ENCODE results near the gene NFE2.

NFE2 gene
- 0 to 0.97 (median 0.35) reads per million in 3 donors for total RNA-seq

GRCh38 chr12:54300732-54301427 lies at the start of gene NFE2:
NFE2 (minus strand) TSS chr12:54301015; CDS start chr12:54295248, 5,767 bp downstream.
- no peaks in the 10 kb centered on the region for H3K36me3 ChIP-seq (ENCODE audit: control insufficient read depth, insufficient read depth, low read length)
- H3K27ac ChIP-seq (ENCODE audit: insufficient read depth, low read length, poor library complexity, severe bottlenecking): no peak within 1 kb of the TSS
- no peak within 1 kb of the TSS for H3K4me3 ChIP-seq (ENCODE audit: insufficient read depth, low read depth, low read length, poor library complexity, severe bottlenecking)
- H3K9me3 ChIP-seq (ENCODE audit: control insufficient read depth, low read length): no peaks in the 10 kb centered on the region
- no peak for DNase-seq
- H3K27me3 ChIP-seq (replicated peaks; ENCODE audit: control insufficient read depth, insufficient read depth, low read length, poor library complexity, severe bottlenecking): peaks cover 17% of the 10 kb centered on the region
- H3K4me1 ChIP-seq (ENCODE audit: control insufficient read depth, insufficient read depth, low read length, poor library complexity, severe bottlenecking): peaks cover 4% of the 10 kb centered on the region

DNA sequence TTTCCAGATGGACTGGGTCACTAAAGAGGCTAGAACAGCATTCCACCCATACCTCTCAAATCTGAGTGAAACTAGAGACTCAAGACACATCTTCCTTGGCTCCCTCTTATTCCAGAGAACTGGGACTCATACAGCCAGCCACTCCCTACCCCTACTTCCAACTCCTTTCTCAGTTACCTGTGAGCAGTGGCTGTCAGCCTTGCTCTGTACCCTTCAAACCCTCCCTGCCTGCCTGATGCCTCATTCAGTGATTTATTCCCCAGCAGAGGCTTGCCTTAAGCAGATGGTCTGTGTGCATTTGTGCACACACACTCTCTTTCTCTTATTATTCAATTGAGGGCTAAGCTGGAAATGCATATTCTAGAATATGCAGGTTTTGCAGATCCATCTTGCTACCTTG lies 48.9 kb upstream of the NFE2 start:
- H3K9me3 ChIP-seq (ENCODE audit: control insufficient read depth, low read length): no peaks in the 10 kb centered on the region
- no peak overlapping the region for H3K27ac ChIP-seq (ENCODE audit: insufficient read depth, low read length, poor library complexity, severe bottlenecking)
- no peak overlapping the region for H3K4me3 ChIP-seq (ENCODE audit: insufficient read depth, low read depth, low read length, poor library complexity, severe bottlenecking)
- H3K4me1 ChIP-seq (ENCODE audit: control insufficient read depth, insufficient read depth, low read length, poor library complexity, severe bottlenecking): peaks cover 3% of the 10 kb centered on the region
- peaks cover 54% of the 10 kb centered on the region for H3K36me3 ChIP-seq (ENCODE audit: control insufficient read depth, insufficient read depth, low read length)
- no peak for DNase-seq
- no peaks in the 10 kb centered on the region for H3K27me3 ChIP-seq (replicated peaks; ENCODE audit: control insufficient read depth, insufficient read depth, low read length, poor library complexity, severe bottlenecking)

DNA sequence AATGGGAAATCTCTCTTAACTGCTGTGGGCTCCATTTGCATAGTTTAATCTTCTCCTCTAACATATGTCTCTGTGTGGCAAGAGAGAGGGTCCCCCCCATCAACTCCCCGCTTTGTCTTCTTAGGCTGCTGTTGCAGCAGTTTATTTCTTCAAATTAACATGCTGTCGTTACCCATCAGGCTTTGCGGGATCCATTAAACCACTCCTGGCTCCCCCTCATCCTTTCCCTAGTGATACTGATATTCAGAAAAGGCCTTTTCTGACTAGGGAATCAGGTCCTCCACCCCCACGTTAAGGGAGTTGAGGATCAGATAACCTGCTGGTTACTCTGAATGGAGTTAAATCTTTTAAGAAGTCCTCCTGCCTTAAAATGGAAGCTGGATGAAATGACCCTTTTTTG lies 48.2 kb upstream of the NFE2 start:
- no peak for DNase-seq
- Histone ChIP-seq H3K27ac (ENCODE audit: insufficient read depth, low read length, poor library complexity, severe bottlenecking) (no peak overlapping the region), H3K4me1 (ENCODE audit: control insufficient read depth, insufficient read depth, low read length, poor library complexity, severe bottlenecking) (peaks cover 3% of the 10 kb centered on the region), H3K36me3 (ENCODE audit: control insufficient read depth, insufficient read depth, low read length) (peaks cover 56% of the 10 kb centered on the region), H3K4me3 (ENCODE audit: insufficient read depth, low read depth, low read length, poor library complexity, severe bottlenecking) (no peak overlapping the region), H3K27me3 (replicated peaks; ENCODE audit: control insufficient read depth, insufficient read depth, low read length, poor library complexity, severe bottlenecking) (no peaks in the 10 kb centered on the region), H3K9me3 (ENCODE audit: control insufficient read depth, low read length) (no peaks in the 10 kb centered on the region)

DNA sequence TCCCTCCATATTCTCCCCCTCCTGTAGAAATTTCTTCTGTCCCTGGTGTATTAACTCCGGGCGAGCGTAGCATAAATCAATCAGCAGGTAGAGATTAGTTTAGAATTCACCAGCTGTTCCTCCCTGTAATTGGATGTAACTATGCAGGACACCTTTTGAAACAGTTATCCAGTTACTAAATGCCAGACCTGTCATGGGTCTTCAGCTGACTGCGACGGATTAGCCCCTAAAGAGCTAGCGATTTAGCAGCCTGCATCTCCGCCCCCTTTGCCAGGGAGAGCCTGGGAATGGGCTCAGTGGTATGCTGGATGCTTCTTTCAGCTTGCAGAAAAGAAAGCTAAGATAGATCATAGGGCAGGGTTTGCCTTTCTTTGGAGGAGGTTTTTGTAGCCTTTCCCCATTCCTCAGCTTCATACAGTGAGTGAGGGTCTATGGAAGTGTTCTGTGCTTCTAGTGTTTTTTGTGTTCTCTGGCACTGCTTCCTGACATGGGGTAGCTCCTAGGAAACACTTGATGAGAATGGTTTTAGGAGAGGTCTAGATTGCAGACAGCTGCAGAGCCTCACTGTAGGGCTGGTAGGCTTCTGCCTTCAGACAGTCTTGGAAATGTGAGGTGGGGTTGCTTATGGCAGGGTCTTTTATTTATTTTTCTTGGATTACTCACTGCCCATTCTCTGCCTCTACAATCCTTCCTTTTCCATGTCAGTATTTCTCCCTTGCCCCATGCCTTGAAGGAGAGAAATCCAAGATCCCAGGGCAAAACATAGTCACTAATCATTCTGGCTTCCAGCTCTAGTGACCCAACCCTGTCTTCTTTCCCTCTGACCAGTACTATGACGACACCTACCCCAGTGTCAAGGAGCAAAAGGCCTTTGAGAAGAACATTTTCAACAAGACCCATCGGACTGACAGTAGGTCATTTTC lies 40.8 kb upstream of the NFE2 start:
- Histone ChIP-seq H3K27me3 (replicated peaks; ENCODE audit: control insufficient read depth, insufficient read depth, low read length, poor library complexity, severe bottlenecking) (no peaks in the 10 kb centered on the region), H3K9me3 (ENCODE audit: control insufficient read depth, low read length) (no peaks in the 10 kb centered on the region), H3K4me1 (ENCODE audit: control insufficient read depth, insufficient read depth, low read length, poor library complexity, severe bottlenecking) (no peaks in the 10 kb centered on the region), H3K36me3 (ENCODE audit: control insufficient read depth, insufficient read depth, low read length) (peaks cover 55% of the 10 kb centered on the region), H3K27ac (ENCODE audit: insufficient read depth, low read length, poor library complexity, severe bottlenecking) (no peak overlapping the region), H3K4me3 (ENCODE audit: insufficient read depth, low read depth, low read length, poor library complexity, severe bottlenecking) (no peak overlapping the region)
- DNase-seq: no peak

DNA sequence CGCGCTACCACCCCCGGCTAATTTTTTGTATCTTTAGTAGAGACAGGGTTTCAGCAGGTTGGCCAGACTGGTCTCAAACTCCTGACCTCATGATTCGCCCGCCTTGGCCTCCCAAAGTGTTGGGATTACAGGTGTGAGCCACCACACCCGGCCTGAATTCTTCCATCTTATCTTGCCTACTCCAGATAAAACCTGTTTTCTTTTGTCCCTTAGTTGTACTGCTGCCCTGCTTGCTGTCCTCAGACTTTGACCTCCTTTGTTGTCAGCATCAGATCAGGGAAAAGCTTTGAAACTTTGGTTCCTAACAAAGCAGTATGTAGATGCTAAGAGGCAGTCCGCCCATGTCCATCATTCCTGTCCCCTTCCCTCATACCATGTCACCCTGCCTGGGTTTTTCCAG lies 40.0 kb upstream of the NFE2 start:
- H3K9me3 ChIP-seq (ENCODE audit: control insufficient read depth, low read length): no peaks in the 10 kb centered on the region
- H3K27ac ChIP-seq (ENCODE audit: insufficient read depth, low read length, poor library complexity, severe bottlenecking): no peak overlapping the region
- peaks cover 51% of the 10 kb centered on the region for H3K36me3 ChIP-seq (ENCODE audit: control insufficient read depth, insufficient read depth, low read length)
- no peak for DNase-seq
- H3K4me3 ChIP-seq (ENCODE audit: insufficient read depth, low read depth, low read length, poor library complexity, severe bottlenecking): no peak overlapping the region
- no peaks in the 10 kb centered on the region for H3K27me3 ChIP-seq (replicated peaks; ENCODE audit: control insufficient read depth, insufficient read depth, low read length, poor library complexity, severe bottlenecking)
- no peaks in the 10 kb centered on the region for H3K4me1 ChIP-seq (ENCODE audit: control insufficient read depth, insufficient read depth, low read length, poor library complexity, severe bottlenecking)

DNA sequence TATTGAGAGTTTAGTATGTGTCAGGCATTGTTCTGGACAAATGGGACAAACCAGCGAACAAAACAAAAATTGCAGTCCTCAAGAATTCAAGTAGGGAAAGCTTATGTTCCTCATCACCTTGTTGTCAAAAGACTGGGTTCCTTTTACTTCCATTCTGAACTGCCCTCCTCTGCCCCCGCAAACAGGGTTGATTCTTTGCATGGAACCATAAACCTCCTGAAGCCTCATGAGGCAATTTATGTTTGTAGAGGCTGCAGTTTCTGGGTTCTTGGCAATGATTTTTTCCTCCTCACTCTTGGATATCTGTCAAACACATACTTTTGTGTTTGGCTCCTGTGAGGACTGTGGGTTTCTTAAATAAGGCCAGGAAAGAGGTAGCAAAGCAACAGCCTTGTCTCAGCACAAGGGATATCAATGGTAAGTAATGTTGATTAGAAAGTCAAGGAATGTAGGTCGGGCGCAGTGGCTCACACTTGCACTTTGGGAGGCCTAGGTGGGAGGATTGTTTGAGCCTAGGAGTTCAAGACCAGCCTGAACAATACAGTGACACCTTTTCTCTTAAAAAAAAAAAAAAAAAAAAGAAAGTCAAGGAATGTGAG lies 38.0 kb upstream of the NFE2 start:
- Histone ChIP-seq H3K27me3 (replicated peaks; ENCODE audit: control insufficient read depth, insufficient read depth, low read length, poor library complexity, severe bottlenecking) (no peaks in the 10 kb centered on the region), H3K27ac (ENCODE audit: insufficient read depth, low read length, poor library complexity, severe bottlenecking) (no peak overlapping the region), H3K4me1 (ENCODE audit: control insufficient read depth, insufficient read depth, low read length, poor library complexity, severe bottlenecking) (peaks cover 2% of the 10 kb centered on the region), H3K36me3 (ENCODE audit: control insufficient read depth, insufficient read depth, low read length) (peaks cover 35% of the 10 kb centered on the region), H3K4me3 (ENCODE audit: insufficient read depth, low read depth, low read length, poor library complexity, severe bottlenecking) (no peak overlapping the region), H3K9me3 (ENCODE audit: control insufficient read depth, low read length) (no peaks in the 10 kb centered on the region)
- no peak for DNase-seq

DNA sequence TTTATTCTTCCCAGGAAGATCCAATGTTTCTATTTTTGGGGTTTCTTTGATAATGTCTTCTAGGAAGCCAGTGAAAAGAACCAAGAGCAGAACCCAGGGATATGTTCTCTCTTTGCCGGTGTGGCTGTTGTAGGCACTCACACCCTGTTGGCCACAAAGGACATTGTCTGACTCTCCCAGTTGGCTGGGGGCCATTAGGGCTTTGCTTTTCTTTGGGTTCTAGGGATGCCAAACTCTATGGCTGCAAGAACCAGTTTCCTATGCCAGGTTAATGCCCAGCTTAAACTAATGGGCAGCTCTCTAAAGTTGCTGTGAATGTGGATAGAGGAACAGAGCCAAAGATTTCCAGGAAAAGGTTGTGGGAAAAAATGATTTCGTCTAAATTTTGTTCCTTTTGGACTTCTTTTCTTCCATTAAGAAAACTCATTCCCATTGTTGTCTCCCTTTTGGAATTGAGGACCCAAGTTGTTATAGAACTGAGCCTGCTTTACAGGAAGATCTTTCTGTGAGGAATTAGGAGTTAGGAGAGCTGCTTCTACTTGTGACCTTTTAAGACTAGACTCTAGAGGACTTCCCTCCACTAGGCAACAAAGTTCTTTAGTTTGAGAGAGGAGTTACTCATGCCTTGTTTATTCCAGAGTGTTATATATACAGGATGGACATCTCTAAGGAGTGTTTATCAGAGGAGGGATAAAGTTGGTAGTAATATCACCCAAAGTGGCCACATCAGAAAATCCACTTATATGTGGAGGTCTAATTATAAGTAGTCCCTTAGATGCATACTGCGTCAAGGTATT lies 37.2 kb upstream of the NFE2 start:
- Histone ChIP-seq H3K36me3 (ENCODE audit: control insufficient read depth, insufficient read depth, low read length) (peaks cover 28% of the 10 kb centered on the region), H3K4me3 (ENCODE audit: insufficient read depth, low read depth, low read length, poor library complexity, severe bottlenecking) (no peak overlapping the region), H3K27me3 (replicated peaks; ENCODE audit: control insufficient read depth, insufficient read depth, low read length, poor library complexity, severe bottlenecking) (no peaks in the 10 kb centered on the region), H3K9me3 (ENCODE audit: control insufficient read depth, low read length) (no peaks in the 10 kb centered on the region), H3K27ac (ENCODE audit: insufficient read depth, low read length, poor library complexity, severe bottlenecking) (no peak overlapping the region), H3K4me1 (ENCODE audit: control insufficient read depth, insufficient read depth, low read length, poor library complexity, severe bottlenecking) (peaks cover 8% of the 10 kb centered on the region)
- DNase-seq: no peak

DNA sequence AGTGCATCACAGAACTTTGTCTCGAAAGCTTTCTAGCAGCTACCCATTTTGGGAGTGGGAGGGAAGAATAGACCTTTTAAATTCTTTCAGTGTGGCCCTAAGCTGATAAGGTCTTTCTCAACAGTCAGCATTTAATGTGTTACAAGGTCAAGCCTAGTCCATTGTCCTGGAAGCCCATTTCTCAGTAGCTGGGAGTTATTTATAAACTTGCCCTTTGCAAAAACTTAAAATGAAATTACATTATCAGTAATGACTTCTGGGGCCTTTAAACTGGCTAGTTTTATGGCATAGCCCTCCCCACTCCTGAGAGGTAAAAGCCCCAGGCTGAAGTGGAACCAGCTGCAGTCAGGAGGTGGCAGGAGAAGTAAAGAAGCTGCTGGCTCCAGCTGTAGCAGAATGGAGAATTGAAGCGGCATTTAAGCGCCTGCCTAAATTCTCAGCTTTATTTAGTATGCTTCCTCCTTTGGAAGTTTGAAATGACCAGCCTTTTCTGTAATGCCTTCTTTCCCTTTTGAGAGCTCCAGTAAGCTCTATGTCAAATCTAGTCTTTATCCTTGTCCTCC lies 36.5 kb upstream of the NFE2 start:
- H3K27me3 ChIP-seq (replicated peaks; ENCODE audit: control insufficient read depth, insufficient read depth, low read length, poor library complexity, severe bottlenecking): no peaks in the 10 kb centered on the region
- peaks cover 21% of the 10 kb centered on the region for H3K36me3 ChIP-seq (ENCODE audit: control insufficient read depth, insufficient read depth, low read length)
- no peak overlapping the region for H3K4me3 ChIP-seq (ENCODE audit: insufficient read depth, low read depth, low read length, poor library complexity, severe bottlenecking)
- H3K9me3 ChIP-seq (ENCODE audit: control insufficient read depth, low read length): no peaks in the 10 kb centered on the region
- DNase-seq: no peak
- H3K4me1 ChIP-seq (ENCODE audit: control insufficient read depth, insufficient read depth, low read length, poor library complexity, severe bottlenecking): peaks cover 8% of the 10 kb centered on the region
- no peak overlapping the region for H3K27ac ChIP-seq (ENCODE audit: insufficient read depth, low read length, poor library complexity, severe bottlenecking)

DNA sequence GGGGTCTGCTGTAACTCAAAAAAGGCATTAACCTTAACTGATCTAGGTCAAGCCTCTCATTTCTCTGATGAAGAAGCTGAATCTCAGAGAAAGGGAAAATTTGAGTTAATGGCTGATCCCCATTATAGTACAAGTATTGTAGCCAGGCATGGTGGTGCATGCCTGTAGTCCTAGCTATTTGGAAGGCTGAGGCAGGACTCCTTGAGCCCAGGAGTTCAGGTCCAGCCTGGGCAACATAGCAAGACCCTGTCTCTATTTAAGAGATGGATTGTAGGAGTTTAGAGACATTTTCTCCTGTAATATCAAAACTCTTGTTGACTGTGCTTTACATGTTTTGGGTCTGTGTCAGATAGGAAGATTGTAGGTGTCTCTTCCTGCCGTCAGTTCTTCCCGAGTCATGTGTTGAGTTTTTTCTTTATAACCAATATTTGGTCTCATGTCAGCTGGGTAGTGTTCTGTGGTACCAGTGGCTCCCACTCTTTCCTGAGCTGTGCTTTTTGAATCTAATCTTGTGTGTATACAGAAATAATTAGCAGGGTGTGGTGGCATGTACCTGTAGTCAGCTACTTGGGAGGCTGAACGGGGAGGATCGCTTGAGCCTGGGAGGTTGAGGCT lies 32.7 kb upstream of the NFE2 start:
- H3K27ac ChIP-seq (ENCODE audit: insufficient read depth, low read length, poor library complexity, severe bottlenecking): no peak overlapping the region
- no peaks in the 10 kb centered on the region for H3K9me3 ChIP-seq (ENCODE audit: control insufficient read depth, low read length)
- H3K27me3 ChIP-seq (replicated peaks; ENCODE audit: control insufficient read depth, insufficient read depth, low read length, poor library complexity, severe bottlenecking): no peaks in the 10 kb centered on the region
- H3K4me1 ChIP-seq (ENCODE audit: control insufficient read depth, insufficient read depth, low read length, poor library complexity, severe bottlenecking): peaks cover 26% of the 10 kb centered on the region
- no peak for DNase-seq
- no peaks in the 10 kb centered on the region for H3K36me3 ChIP-seq (ENCODE audit: control insufficient read depth, insufficient read depth, low read length)
- no peak overlapping the region for H3K4me3 ChIP-seq (ENCODE audit: insufficient read depth, low read depth, low read length, poor library complexity, severe bottlenecking)

Data from effector memory CD4-positive, alpha-beta T cell (primary cell).